NCI-H526 (cell line): ENCODE data around the gene THSD7A.

Experiments used
- DNase-seq, 2 experiments: peaks; one replicate each; lab custom pipeline; 2025; lab: John Stamatoyannopoulos, UW

THSD7A gene

GRCh38 chr7:11751807-11752389 is 80.1 kb downstream of the THSD7A start:
- no peak for DNase-seq

GRCh38 chr7:11751315-11751714 is 80.7 kb downstream of the THSD7A start:
- DNase-seq = no peak

- DNase-seq = no peak
Observed at GRCh38 chr7:11750191-11750590, 81.8 kb downstream of the THSD7A start.

GRCh38 chr7:11749629-11750028 is 82.4 kb downstream of the THSD7A start:
- DNase-seq = no peak

GRCh38 chr7:11748884-11749283 is 83.1 kb downstream of the THSD7A start:
- no peak for DNase-seq

- no peak for DNase-seq
Observed at GRCh38 chr7:11747715-11748485, 84.1 kb downstream of the THSD7A start.

- DNase-seq = no peak
Observed at GRCh38 chr7:11746591-11746990, 85.4 kb downstream of the THSD7A start.

- DNase-seq = no peak
Observed at GRCh38 chr7:11743548-11743947, 88.5 kb downstream of the THSD7A start.

- DNase-seq = no peak
Observed at GRCh38 chr7:11743016-11743415, 89.0 kb downstream of the THSD7A start.

GRCh38 chr7:11742496-11742895 is 89.5 kb downstream of the THSD7A start:
- no peak for DNase-seq

GRCh38 chr7:11737723-11738122 is 94.3 kb downstream of the THSD7A start:
- no peak for DNase-seq

- no peak for DNase-seq
Observed at GRCh38 chr7:11732207-11732606, 99.8 kb downstream of the THSD7A start.

GRCh38 chr7:11730725-11731124 is 101.3 kb downstream of the THSD7A start:
- DNase-seq = no peak

- DNase-seq = no peak
Observed at GRCh38 chr7:11727864-11728263, 104.1 kb downstream of the THSD7A start.

GRCh38 chr7:11726794-11727155 is 105.2 kb downstream of the THSD7A start:
- no peak for DNase-seq

- no peak for DNase-seq
Observed at GRCh38 chr7:11726001-11726793, 105.8 kb downstream of the THSD7A start.

- no peak for DNase-seq
Observed at GRCh38 chr7:11716185-11716584, 115.8 kb downstream of the THSD7A start.

- DNase-seq = no peak
Observed at GRCh38 chr7:11714676-11715075, 117.3 kb downstream of the THSD7A start.

GRCh38 chr7:11714205-11714604 is 117.8 kb downstream of the THSD7A start:
- DNase-seq = no peak

- DNase-seq = no peak
Observed at GRCh38 chr7:11713352-11713751, 118.6 kb downstream of the THSD7A start.

- no peak for DNase-seq
Observed at GRCh38 chr7:11710377-11710776, 121.6 kb downstream of the THSD7A start.

GRCh38 chr7:11709196-11709595 is 122.8 kb downstream of the THSD7A start:
- no peak for DNase-seq

GRCh38 chr7:11707606-11708193 is 124.3 kb downstream of the THSD7A start:
- DNase-seq = no peak
